Esophagus muscularis mucosa (tissue), 4 donors: ENCODE data around the gene DCC. TPM values are rescaled to one million over a fixed set of nuclear protein-coding genes. Genes with fewer than 3 reads are reported as not detected.

Source experiments
- DNase-seq: peaks from one replicate; pipeline ENCODE4 v3.0.0-alpha.2; 2017; ENCODE audit errors: extremely low spot score
- H3K27ac ChIP-seq, 4 donors: fragments of 200-600 bp; sonication (generic); replicated peaks in 1 of 4; 1 replicate in 3 of 4; 2 replicates in 1 of 4; pipeline ENCODE4 v1.5.1; 2016 to 2019; ENCODE audit warnings: mild to moderate bottlenecking in 1 of 4
- H3K27me3 ChIP-seq, 4 donors: fragments of 200-600 bp; sonication (generic); one replicate each; pipeline versions ENCODE4 v1.5.1 to v1.6.0; 2016 to 2019
- H3K36me3 ChIP-seq, 4 donors: fragments of 200-600 bp; sonication (generic); one replicate each; pipeline ENCODE4 v1.5.1; 2016 to 2019
- H3K4me1 ChIP-seq, 4 donors: fragments of 200-600 bp; sonication (generic); one replicate each; pipeline ENCODE4 v1.5.1; 2016 to 2019
- H3K4me3 ChIP-seq, 4 donors: fragments of 200-600 bp; sonication (generic); 1 replicate in 2 of 4; 2 replicates in 2 of 4; pipeline ENCODE4 v1.5.1; 2016 to 2019; ENCODE audit warnings: mild to moderate bottlenecking in 4 of 4, moderate library complexity in 1 of 4
- H3K9me3 ChIP-seq, 4 donors: fragments of 200-600 bp; sonication (generic); 1 replicate in 3 of 4; 2 replicates in 1 of 4; pipeline ENCODE4 v1.5.1; 2016 to 2019
- EP300 ChIP-seq: sonication (generic); formaldehyde crosslinking; IDR thresholded peaks from one replicate; pipeline ENCODE4 v1.6.1; 2017; ENCODE audit warnings: antibody characterized with exemption
- POLR2A ChIP-seq: fragments of 450-650 bp; IDR thresholded peaks from one replicate; pipeline ENCODE4 v1.6.1; 2017; ENCODE audit warnings: antibody characterized with exemption, moderate library complexity, mild to moderate bottlenecking, low read depth
- POLR2AphosphoS5 ChIP-seq, 2 donors: sonication (generic); formaldehyde crosslinking; IDR thresholded peaks; one replicate each; pipeline ENCODE4 v1.6.1; 2017; ENCODE audit warnings: antibody characterized with exemption in 2 of 2
- WGBS: methylation state at CpG from one replicate; pipeline ENCODE4 v1.1.5; 2018; 5-methylcytosine and 5-hydroxymethylcytosine counted together
- intact Hi-C: fragments of 100-400 bp; cut with DNase I; formaldehyde crosslinking; loops from one replicate; pipeline ENCODE4 v1.15.1; 2023
- total RNA-seq, 4 donors: library from RNA; depleted of rRNA; stranded (reverse); fragments of >200 nt; gene quantifications; one replicate each; pipeline versions ENCODE4 v1.1.0 to v1.2.1, GENCODE V29; 2016
- TF ChIP-seq, protein P1 (sequence below), 3 experiments: fragments of 200-600 bp in 2 of 3; fragments of 450-650 bp in 1 of 3; sonication (generic) in 2 of 3; IDR thresholded peaks; one replicate each; pipeline ENCODE4 v1.5.1; 2017 to 2019; ENCODE audit warnings: antibody characterized with exemption in 3 of 3, mild to moderate bottlenecking in 2 of 3, moderate library complexity in 1 of 3

DCC gene
- total RNA-seq, 4 donors from 2014 or later = 0.46 to 0.99 (median 0.83) TPM; not detected in 1

DNA sequence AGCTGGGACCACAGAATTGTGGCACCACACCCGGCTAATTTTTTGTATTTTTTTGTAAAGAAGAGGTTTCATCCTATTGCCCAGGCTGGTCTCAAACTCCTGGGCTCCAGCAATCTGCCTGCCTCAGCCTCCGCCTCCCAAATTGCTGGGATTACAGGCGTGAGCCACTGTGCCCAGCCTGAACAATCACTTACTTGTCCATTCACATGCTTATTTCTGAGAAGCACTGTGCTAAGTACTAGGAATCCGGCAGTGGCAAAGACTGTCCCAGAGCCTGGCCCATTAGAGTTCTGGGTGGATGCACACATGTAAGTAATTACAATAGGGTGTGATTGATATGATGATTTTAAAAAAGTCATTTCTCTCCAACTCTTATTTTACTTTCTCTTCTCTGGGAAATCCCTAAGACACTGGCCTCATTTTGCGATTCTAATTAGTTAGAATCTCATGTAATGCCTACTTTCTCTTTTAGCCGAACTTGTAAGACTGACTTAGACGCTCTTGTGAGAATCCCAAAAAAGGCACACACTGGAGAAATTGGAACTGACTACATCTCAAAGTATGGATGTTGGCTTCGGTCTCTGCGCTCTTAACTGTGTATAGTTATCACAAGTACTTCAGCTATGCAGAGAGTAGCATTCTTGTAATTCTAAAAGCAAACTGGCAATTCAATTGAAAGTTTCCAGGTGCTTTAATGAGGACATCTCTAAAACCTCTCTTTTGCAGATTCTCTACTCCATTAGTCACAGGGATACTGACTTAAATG is 567.7 kb downstream of the DCC start:
- Histone ChIP-seq H3K27ac (no peak overlapping the region), H3K4me1 (peaks cover 0 to 5% (median 0%) of the 10 kb centered on the region in 4 donors), H3K27me3 (no peaks in the 10 kb centered on the region), H3K36me3 (no peaks in the 10 kb centered on the region), H3K9me3 (no peaks in the 10 kb centered on the region), H3K4me3 (peak overlapping the region in 3 of 4 donors; percentile 6 to 43 (median 18))
- no peak for TF ChIP-seq POLR2AphosphoS5 (IDR thresholded peaks at IDR 0.05)
- TF ChIP-seq, protein P1, sequence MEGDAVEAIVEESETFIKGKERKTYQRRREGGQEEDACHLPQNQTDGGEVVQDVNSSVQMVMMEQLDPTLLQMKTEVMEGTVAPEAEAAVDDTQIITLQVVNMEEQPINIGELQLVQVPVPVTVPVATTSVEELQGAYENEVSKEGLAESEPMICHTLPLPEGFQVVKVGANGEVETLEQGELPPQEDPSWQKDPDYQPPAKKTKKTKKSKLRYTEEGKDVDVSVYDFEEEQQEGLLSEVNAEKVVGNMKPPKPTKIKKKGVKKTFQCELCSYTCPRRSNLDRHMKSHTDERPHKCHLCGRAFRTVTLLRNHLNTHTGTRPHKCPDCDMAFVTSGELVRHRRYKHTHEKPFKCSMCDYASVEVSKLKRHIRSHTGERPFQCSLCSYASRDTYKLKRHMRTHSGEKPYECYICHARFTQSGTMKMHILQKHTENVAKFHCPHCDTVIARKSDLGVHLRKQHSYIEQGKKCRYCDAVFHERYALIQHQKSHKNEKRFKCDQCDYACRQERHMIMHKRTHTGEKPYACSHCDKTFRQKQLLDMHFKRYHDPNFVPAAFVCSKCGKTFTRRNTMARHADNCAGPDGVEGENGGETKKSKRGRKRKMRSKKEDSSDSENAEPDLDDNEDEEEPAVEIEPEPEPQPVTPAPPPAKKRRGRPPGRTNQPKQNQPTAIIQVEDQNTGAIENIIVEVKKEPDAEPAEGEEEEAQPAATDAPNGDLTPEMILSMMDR (IDR thresholded peaks at IDR 0.05) = no peak
- no peak for TF ChIP-seq EP300
- no peak for TF ChIP-seq POLR2A
- WGBS = 72% methylated on average over 9 of the region's 9 CpGs
- intact Hi-C loops = loop anchor here (5.0 kb wide), 1 partner anchor 190 kb away; no protein-coding TSS in a partner anchor
- DNase-seq = no peak

DNA sequence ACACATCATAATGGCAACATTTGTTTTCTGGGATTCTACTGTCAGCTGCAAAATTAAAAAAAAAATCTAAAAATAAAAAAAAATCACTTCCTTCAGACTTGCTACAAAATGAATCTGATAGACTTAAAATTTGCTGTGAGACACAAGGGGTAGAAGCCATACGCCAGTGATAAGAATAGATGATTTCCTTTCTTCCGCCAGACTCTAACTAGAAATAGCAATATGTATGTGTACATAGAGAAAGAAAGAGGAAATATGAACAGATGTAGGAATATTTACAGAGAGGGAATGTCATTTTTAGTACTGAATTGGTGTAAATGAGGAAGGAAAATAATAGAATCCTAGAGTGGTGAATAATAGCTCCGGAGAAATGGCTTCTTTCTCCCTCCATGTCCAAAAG is 574.2 kb downstream of the DCC start:
- TF ChIP-seq POLR2AphosphoS5 (IDR thresholded peaks at IDR 0.05) (no peak), EP300 (no peak), POLR2A (no peak)
- TF ChIP-seq, protein P1 (IDR thresholded peaks at IDR 0.05) = no peak
- no peaks in the 10 kb centered on the region for H3K36me3 ChIP-seq
- H3K27me3 ChIP-seq = no peaks in the 10 kb centered on the region
- no peak for DNase-seq
- H3K4me3 ChIP-seq = no peak overlapping the region
- H3K27ac ChIP-seq = no peak overlapping the region
- no peaks in the 10 kb centered on the region for H3K4me1 ChIP-seq
- H3K9me3 ChIP-seq = no peaks in the 10 kb centered on the region
- intact Hi-C loops = no loop called here
- 52% methylated on average over 3 of the region's 3 CpGs for WGBS

DNA sequence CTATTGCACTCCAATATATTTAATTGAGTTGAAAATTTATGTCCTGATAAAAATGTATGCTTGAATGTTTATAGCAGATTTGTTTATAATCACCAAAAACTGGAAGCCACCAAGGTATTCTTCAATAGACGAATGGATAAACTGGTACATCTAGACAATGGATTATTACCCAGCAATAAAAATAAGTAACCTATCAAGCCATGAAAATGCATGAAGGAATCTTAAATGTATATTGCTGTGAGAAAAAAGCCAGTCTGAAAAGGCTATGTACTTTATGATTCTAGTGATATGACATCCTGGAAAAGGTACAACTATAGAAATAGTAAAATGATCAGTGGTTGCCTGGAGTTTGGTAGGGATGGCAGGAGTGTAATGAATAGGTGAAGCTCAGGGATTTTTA is 580.7 kb downstream of the DCC start:
- no peak for TF ChIP-seq EP300
- no peak for TF ChIP-seq POLR2A
- TF ChIP-seq POLR2AphosphoS5 (IDR thresholded peaks at IDR 0.05) = no peak
- TF ChIP-seq, protein P1 (IDR thresholded peaks at IDR 0.05) = no peak
- Histone ChIP-seq H3K4me3 (no peak overlapping the region), H3K4me1 (no peaks in the 10 kb centered on the region), H3K9me3 (no peaks in the 10 kb centered on the region), H3K27me3 (no peaks in the 10 kb centered on the region), H3K36me3 (no peaks in the 10 kb centered on the region), H3K27ac (no peak overlapping the region)
- DNase-seq = no peak
- intact Hi-C loops = no loop called here
- 81% methylated on average over 1 of the region's 1 CpG for WGBS

DNA sequence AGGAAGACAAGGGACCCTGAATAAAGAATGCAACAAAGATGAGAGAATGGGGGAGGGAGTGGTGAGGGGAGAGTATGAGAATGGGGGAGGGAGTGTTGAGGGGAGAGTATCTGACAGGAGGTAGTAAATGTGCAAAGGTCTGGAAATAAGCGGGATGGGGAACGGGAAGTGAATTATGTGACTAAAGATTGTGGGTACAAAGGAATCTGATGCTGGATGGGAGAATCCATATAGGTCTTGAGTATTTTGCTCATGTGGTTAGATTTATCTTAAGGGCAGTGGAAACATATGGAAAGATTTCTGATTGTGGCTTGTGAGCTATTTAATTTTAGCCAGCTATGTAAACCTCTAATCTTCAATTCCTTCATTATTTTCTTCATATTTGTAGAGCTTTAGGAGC is 593.4 kb downstream of the DCC start:
- Histone ChIP-seq H3K27ac (no peak overlapping the region), H3K9me3 (no peaks in the 10 kb centered on the region), H3K27me3 (no peaks in the 10 kb centered on the region), H3K4me1 (no peaks in the 10 kb centered on the region), H3K4me3 (no peak overlapping the region), H3K36me3 (no peaks in the 10 kb centered on the region)
- no peak for DNase-seq
- intact Hi-C loops = no loop called here
- WGBS = 93% methylated on average over 2 of the region's 2 CpGs
- TF ChIP-seq POLR2A (no peak), POLR2AphosphoS5 (IDR thresholded peaks at IDR 0.05) (no peak), EP300 (no peak)
- TF ChIP-seq, protein P1 (IDR thresholded peaks at IDR 0.05) = no peak

DNA sequence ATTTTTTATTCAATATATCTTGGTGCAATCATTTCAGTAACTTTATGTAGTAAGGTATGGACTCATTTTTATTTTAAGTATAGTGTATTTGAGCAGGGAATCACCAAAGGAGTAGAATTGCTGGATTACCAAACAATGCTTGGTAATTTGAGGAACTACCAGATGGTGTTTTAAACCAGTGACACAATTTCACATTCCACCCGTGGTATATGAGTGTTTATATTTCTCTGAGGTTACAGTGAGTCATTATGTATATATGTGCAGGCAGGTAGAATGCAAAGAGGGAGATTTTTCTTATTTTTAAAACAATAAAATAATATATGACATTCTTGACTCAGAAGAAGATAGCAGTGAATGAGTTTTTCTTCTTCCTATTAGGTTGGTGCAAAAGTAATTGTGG is 596.9 kb downstream of the DCC start:
- Histone ChIP-seq H3K27me3 (no peaks in the 10 kb centered on the region), H3K4me1 (no peaks in the 10 kb centered on the region), H3K36me3 (no peaks in the 10 kb centered on the region), H3K4me3 (no peak overlapping the region), H3K27ac (no peak overlapping the region), H3K9me3 (no peaks in the 10 kb centered on the region)
- TF ChIP-seq POLR2AphosphoS5 (IDR thresholded peaks at IDR 0.05) (no peak), EP300 (no peak), POLR2A (no peak)
- TF ChIP-seq, protein P1 (IDR thresholded peaks at IDR 0.05) = no peak
- intact Hi-C loops = no loop called here
- DNase-seq = no peak
- 42% methylated on average over 1 of the region's 1 CpG for WGBS
